ENCODE results near the gene KCNS1. TPM values are rescaled to one million over a fixed set of nuclear protein-coding genes. Genes with fewer than 3 reads are reported as not detected.

KCNS1 gene
- total and polyA plus RNA-seq, 4 donors = 0.45 to 3.0 (median 1.3) TPM

- Histone ChIP-seq H3K27me3 (ENCODE audit: control insufficient read depth in 3 of 3, insufficient read depth in 3 of 3, low read length in 2 of 3) (peaks cover 0 to 8% (median 0%) of the 10 kb centered on the region in 3 donors), H3K27ac (ENCODE audit: low read depth in 1 of 2, low read length in 1 of 2) (no peak overlapping the region), H3K4me1 (ENCODE audit: control insufficient read depth in 5 of 5, insufficient read depth in 5 of 5, low read length in 5 of 5) (peaks cover 0 to 2% (median 0%) of the 10 kb centered on the region in 5 donors), H3K36me3 (ENCODE audit: control insufficient read depth in 4 of 4, insufficient read depth in 4 of 4, low read length in 4 of 4) (no peaks in the 10 kb centered on the region), H3K9me3 (ENCODE audit: control insufficient read depth in 4 of 4, insufficient read depth in 3 of 4, low read length in 3 of 4) (no peaks in the 10 kb centered on the region), H3K9ac (ENCODE audit: insufficient read depth in 1 of 2, low read length in 2 of 2) (no peak overlapping the region), H3K4me3 (no peak overlapping the region)
- WGBS, 2 donors = 55 to 56% methylated on average over 17 of the region's 17 CpGs
- no peak for ATAC-seq (ENCODE audit: insufficient read depth, low FRiP score)
- DNase-seq = no peak
- TF ChIP-seq, protein P1, sequence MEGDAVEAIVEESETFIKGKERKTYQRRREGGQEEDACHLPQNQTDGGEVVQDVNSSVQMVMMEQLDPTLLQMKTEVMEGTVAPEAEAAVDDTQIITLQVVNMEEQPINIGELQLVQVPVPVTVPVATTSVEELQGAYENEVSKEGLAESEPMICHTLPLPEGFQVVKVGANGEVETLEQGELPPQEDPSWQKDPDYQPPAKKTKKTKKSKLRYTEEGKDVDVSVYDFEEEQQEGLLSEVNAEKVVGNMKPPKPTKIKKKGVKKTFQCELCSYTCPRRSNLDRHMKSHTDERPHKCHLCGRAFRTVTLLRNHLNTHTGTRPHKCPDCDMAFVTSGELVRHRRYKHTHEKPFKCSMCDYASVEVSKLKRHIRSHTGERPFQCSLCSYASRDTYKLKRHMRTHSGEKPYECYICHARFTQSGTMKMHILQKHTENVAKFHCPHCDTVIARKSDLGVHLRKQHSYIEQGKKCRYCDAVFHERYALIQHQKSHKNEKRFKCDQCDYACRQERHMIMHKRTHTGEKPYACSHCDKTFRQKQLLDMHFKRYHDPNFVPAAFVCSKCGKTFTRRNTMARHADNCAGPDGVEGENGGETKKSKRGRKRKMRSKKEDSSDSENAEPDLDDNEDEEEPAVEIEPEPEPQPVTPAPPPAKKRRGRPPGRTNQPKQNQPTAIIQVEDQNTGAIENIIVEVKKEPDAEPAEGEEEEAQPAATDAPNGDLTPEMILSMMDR (IDR thresholded peaks at IDR 0.05; ENCODE audit: control extremely low read depth, extremely low read depth) = no peak
These were observed 11.0 kb upstream of the KCNS1 start for GRCh38 chr20:45111799-45112471.

DNA sequence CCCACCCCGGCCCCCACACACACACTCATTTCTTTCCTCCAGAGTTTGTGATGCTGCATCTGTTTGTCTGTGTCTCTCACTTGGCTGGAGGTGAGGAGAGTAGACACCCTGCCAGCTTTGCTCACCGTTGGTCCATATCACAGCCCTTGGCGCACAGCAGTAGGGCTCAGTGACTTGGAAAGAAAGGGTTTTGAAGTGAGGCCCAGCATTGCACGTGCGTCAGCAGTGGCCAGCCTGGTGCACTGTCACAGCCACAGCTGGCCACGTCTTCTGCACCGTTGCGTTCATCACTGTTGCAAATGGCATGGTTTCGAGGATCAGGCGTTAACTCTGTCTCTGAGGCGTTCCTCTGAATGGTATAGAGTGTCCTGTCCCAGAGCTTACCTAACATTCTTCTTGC, 10.4 kb upstream of the KCNS1 start:
- DNase-seq = no peak
- Histone ChIP-seq H3K9ac (ENCODE audit: insufficient read depth in 1 of 2, low read length in 2 of 2) (no peak overlapping the region), H3K36me3 (ENCODE audit: control insufficient read depth in 4 of 4, insufficient read depth in 4 of 4, low read length in 4 of 4) (no peaks in the 10 kb centered on the region), H3K4me1 (ENCODE audit: control insufficient read depth in 5 of 5, insufficient read depth in 5 of 5, low read length in 5 of 5) (peaks cover 0 to 2% (median 0%) of the 10 kb centered on the region in 5 donors), H3K27ac (ENCODE audit: low read depth in 1 of 2, low read length in 1 of 2) (no peak overlapping the region), H3K27me3 (ENCODE audit: control insufficient read depth in 3 of 3, insufficient read depth in 3 of 3, low read length in 2 of 3) (peaks cover 0 to 8% (median 0%) of the 10 kb centered on the region in 3 donors), H3K9me3 (ENCODE audit: control insufficient read depth in 4 of 4, insufficient read depth in 3 of 4, low read length in 3 of 4) (no peaks in the 10 kb centered on the region), H3K4me3 (no peak overlapping the region)
- TF ChIP-seq, protein P1 (IDR thresholded peaks at IDR 0.05; ENCODE audit: control extremely low read depth, extremely low read depth) = no peak
- ATAC-seq (ENCODE audit: insufficient read depth, low FRiP score) = no peak
- 81 to 82% methylated on average over 11 of the region's 11 CpGs for WGBS, 2 donors

GRCh38 chr20:45110301-45110700, 9.4 kb upstream of the KCNS1 start:
- Histone ChIP-seq H3K4me1 (ENCODE audit: control insufficient read depth in 5 of 5, insufficient read depth in 5 of 5, low read length in 5 of 5) (peaks cover 0 to 2% (median 0%) of the 10 kb centered on the region in 5 donors), H3K9ac (ENCODE audit: insufficient read depth in 1 of 2, low read length in 2 of 2) (no peak overlapping the region), H3K27ac (ENCODE audit: low read depth in 1 of 2, low read length in 1 of 2) (no peak overlapping the region), H3K4me3 (no peak overlapping the region), H3K27me3 (ENCODE audit: control insufficient read depth in 3 of 3, insufficient read depth in 3 of 3, low read length in 2 of 3) (peaks cover 0 to 11% (median 0%) of the 10 kb centered on the region in 3 donors), H3K36me3 (ENCODE audit: control insufficient read depth in 4 of 4, insufficient read depth in 4 of 4, low read length in 4 of 4) (no peaks in the 10 kb centered on the region), H3K9me3 (ENCODE audit: control insufficient read depth in 4 of 4, insufficient read depth in 3 of 4, low read length in 3 of 4) (no peaks in the 10 kb centered on the region)
- WGBS, 2 donors = 92 to 95% methylated on average over 11 of the region's 11 CpGs
- ATAC-seq (ENCODE audit: insufficient read depth, low FRiP score) (no peak), DNase-seq (no peak)
- TF ChIP-seq, protein P1 (IDR thresholded peaks at IDR 0.05; ENCODE audit: control extremely low read depth, extremely low read depth) = no peak
